CD1c-positive myeloid dendritic cell (primary cell): ENCODE measurements around the gene ADIPOR2.
"Not testable (repeated sequence)": the region's sequence is repeated elsewhere in the genome, so short reads cannot be mapped to it uniquely, and the experiment has no call there.

Source experiments
- DNase-seq: peaks from one replicate; pipeline ENCODE4 v3.0.0-alpha.2; 2016; ENCODE audit errors: extremely low spot score

Gene ADIPOR2

GRCh38 chr12:1665366-1665765, 25.5 kb upstream of the ADIPOR2 start:
- DNase-seq = no peak

GRCh38 chr12:1666215-1666614, 24.7 kb upstream of the ADIPOR2 start:
- DNase-seq = no peak

- DNase-seq = no peak
Observed at GRCh38 chr12:1666685-1667162, 24.1 kb upstream of the ADIPOR2 start.

GRCh38 chr12:1668833-1669543, 21.9 kb upstream of the ADIPOR2 start:
- peak; percentile 70 for DNase-seq

GRCh38 chr12:1670358-1671268, 20.3 kb upstream of the ADIPOR2 start:
- DNase-seq = no peak

- no peak for DNase-seq
Observed at GRCh38 chr12:1676043-1676442, 14.8 kb upstream of the ADIPOR2 start.

- no peak for DNase-seq
Observed at GRCh38 chr12:1680804-1681492, 9.9 kb upstream of the ADIPOR2 start.

GRCh38 chr12:1681493-1681807, 9.4 kb upstream of the ADIPOR2 start:
- no peak for DNase-seq

- no peak for DNase-seq
Observed at GRCh38 chr12:1688086-1688710, 2.7 kb upstream of the ADIPOR2 start.

- peak; percentile 44 for DNase-seq
Observed at GRCh38 chr12:1691123-1692007, 495 bp downstream of the ADIPOR2 start.

- DNase-seq = peak; percentile 53
Observed at GRCh38 chr12:1692226-1692625, 1.4 kb downstream of the ADIPOR2 start.

- peak; percentile 69 for DNase-seq
Observed at GRCh38 chr12:1692895-1693610, 2.2 kb downstream of the ADIPOR2 start.

- not testable (repeated sequence) for DNase-seq
Observed at GRCh38 chr12:1695097-1695496, 4.2 kb downstream of the ADIPOR2 start.

GRCh38 chr12:1695886-1696670, 5.2 kb downstream of the ADIPOR2 start:
- peak; percentile 31 for DNase-seq

- DNase-seq = no peak
Observed at GRCh38 chr12:1696800-1697199, 5.9 kb downstream of the ADIPOR2 start.

- no peak for DNase-seq
Observed at GRCh38 chr12:1697271-1697670, 6.4 kb downstream of the ADIPOR2 start.

GRCh38 chr12:1698720-1699119, 7.8 kb downstream of the ADIPOR2 start:
- DNase-seq = no peak

GRCh38 chr12:1702713-1703112, 11.8 kb downstream of the ADIPOR2 start:
- DNase-seq = peak; percentile 56
